GM18526 (cell line): ENCODE data around the gene TBC1D23.

Source experiments
- POLR2A ChIP-seq: IDR thresholded peaks from 3 replicates; pipeline ENCODE4 v1.6.1; 2011; ENCODE audit not compliant: insufficient read length; ENCODE audit errors: extremely low read depth

The TBC1D23 gene

DNA sequence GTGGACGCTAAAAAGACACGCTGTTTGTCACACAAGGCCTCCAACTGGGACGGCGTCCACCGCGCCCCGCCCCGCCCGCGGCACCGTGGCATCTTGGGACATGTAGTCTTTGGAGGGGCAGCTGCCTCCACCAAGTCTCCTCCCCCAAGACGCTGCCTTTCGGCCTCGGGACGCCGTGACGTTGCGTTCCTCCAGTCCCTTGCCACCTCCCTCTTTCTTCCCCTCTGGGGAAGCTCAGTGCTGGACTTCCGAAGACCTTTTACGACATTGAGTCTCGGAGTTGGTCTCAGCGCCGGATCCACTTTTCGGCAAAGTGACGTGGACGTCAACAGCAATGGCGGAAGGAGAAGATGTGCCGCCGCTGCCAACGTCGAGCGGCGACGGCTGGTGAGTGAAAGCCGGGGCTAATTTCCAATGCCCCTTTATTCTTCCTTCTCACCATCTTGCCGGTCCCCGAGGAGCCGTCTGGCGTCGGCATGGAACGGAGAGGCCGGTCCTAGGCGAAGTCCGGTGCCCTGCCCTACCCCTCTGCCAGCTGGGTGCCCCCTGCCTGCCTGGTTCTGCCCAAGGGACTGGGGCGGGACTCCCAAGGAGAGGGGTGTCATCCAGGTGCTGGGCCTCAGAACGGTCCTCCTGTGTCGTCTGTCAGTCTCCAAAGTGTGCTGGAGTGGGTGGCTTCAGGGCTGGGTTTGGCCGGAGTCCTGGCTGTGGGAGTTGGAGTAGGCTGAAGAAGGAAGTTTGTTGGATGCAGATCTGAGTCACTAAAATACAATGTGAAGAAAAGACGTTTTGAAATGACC is at the start of gene TBC1D23:
TBC1D23 (plus strand) TSS at position 308 of the 800 bp plus-strand sequence; CDS start at position 335, 27 bp downstream.
- peak; percentile 88 for TF ChIP-seq POLR2A

DNA sequence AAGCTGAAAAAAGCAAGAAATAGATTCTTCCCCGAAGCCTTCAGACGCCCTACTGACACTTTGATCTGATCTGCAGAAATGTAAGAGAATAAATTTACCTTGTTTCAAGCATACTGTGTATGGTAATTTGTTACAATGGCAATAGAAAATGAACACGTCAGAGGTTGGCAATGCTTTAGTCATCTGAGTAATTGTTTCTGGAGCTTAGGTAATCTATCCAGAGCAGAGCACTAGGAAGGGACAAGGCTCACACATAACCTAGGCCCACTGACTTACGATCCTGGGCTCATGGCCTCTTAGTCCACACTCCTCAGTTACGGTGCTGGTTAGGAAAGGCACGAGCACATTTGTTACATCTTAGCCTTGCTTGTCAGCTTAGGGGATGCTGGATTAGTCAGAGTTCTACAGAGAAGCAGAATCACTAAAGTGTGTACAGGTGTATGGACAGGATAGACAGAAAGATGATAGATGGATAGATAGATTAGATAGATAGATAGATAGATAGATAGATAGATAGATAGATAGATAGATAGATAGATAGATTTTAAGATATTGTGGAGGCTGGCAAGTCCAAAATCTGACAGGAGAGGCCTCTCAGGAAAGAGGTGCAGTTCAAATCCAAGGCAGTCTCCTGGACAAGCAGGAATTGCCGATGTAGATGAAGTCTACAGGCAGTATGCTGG is 46.8 kb upstream of the TBC1D23 start:
- no peak for TF ChIP-seq POLR2A

DNA sequence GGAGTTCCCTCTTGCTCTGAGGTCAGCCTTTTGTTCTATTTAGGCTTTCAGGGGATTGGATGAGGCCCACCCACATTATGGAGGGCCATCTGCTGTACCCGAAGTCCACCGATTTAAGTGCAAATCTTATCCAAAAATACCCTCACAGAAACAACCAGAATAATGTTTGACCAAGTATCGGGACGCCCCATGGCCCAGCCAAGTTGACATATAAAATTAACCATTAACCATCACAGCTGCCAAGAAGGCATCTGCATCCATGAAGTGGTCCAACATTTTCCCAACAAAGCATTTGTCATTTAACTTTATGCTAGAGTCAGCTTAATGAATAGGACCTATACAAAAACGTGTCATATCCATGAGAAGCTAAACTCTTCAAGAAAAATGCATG is 46.2 kb upstream of the TBC1D23 start:
- no peak for TF ChIP-seq POLR2A

DNA sequence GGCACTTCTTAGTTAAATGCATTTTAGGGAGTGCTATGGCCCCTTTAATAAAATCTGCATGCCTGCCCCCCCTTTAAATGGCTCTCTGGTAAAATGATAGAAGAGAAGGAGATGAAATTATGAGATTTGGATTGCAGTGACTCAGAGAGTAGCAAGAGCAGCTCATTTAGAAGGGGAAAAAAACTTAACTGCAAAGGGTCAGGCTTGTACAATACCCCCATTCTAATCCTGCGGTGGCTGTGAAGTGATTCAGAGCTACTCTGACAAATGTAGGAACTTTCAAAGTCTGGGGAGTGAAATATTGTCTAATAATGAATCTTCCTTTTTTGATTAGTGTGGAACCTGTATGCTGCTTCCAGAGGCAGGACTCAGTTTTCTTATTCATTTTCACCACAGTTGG is 44.1 kb upstream of the TBC1D23 start:
- no peak for TF ChIP-seq POLR2A

DNA sequence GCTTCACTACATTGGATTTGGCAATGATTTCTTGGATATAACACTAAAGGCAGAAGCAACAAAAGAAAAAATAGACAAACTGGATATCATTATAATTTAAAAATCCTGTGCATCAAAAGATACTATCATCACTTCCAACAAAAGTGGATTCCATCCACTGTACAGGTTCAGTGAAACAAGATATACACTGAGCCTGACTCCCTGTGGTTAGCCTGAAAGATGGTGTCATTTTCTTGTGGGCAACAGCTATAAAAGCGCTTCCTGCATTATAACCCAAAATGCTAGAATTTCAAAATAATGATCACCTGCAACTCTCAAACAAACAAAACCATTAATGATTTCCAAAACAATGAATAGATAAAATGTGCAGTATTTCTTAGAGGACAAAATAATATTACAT is 39.6 kb upstream of the TBC1D23 start:
- no peak for TF ChIP-seq POLR2A

DNA sequence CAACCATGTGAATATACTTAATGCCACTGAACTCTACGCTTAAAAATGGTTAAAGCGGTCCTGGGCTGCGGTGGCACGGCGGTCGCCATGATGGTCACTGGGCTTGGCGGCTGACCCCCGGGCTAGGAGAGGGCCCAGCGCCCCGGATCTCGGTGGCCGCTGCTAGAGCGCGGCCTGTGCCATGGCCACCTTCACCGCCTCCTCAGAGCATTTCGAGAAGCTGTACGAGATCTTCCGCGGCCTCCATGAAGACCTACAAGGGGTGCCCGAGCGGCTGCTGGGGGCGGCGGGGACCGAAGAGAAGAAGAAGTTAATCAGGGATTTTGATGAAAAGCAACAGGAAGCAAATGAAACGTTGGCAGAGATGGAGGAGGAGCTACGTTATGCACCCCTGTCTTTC is 35.6 kb upstream of the TBC1D23 start:
- no peak for TF ChIP-seq POLR2A

DNA sequence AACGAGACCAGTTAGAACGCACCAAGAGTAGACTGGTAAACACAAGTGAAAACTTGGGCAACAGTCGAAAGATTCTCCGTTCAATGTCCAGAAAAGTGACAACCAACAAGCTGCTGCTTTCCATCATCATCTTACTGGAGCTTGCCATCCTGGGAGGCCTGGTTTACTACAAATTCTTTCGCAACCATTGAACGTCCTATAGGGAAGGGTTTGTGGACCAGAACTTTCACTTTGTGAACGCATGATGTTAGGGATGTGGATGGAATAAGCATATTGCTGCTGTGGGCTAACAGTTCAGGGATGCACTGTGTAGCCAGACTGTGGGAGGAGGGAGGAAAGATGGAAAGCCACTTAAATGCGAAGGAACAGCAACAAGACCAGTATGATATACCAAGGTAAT is 34.9 kb upstream of the TBC1D23 start:
- no peak for TF ChIP-seq POLR2A

DNA sequence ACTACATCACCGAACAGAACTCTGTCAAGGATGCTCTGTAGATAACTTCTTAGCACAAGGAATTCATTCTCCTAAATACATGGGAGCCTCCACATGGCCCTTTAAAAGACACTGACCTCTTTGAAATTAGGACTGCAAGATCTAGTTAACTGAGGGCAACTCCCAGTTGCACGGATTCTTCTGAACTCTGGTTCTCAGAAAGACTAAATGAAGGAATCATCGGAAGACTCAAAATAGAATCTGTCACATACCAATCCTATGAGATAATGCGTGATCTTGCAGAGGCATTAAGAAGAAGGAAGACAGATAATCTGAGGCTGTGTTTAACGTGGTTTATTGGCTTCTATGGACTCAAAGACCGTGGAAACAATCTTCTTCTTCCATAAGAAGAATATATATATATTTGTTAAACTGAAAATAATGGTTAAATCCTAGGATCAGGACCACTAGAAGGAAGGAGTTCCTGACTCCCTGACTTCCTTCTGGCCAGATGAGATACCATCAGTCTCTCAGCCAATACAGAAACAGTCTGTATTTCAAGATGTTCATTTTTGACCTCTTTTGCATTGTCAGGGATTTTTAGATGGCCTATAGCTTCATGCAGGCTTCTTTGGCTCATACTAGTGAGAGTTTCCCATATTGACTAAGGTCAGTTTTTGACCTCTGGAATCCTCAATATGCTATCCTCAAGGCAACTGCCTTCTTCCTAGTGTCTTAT is 33.9 kb upstream of the TBC1D23 start:
- TF ChIP-seq POLR2A, result no peak

DNA sequence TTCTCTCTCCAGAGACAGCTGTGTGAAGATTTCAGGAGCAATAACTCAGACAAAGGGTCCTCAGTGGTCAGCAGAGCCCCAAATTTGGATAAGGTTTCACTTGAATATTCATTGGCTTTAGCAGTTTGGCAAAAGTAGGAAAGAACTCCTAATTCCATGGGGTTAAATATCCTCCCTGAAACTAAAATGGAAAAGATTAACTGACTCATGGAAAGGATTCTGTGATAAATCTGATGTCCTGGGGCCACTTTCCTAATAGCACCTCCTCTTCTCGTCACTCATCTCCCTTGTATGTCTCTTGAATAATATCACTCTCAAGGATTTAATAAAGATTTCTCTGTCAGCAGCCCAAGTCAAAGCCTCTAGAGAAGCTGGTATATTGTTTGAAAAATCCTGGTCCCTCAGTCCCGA is 33.3 kb upstream of the TBC1D23 start:
- no peak for TF ChIP-seq POLR2A

DNA sequence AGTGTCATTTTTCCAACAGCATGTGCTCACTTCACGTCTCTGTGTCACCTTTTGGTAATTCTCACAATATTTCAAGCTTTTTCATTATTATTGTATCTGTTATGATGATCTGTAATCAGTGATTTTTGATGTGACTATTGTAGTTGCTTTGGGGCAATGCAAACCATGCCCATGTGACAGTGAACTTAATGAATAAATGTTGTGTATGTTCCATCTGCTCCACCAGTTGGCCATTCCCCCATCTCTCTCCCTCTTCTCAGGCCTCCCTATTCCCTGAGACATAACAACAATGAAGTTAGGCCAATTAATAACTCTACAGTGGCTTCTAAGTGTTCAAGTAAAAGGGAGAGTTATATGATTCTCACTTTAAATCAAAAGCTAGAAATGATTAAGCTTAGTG is 32.5 kb upstream of the TBC1D23 start:
- no peak for TF ChIP-seq POLR2A

DNA sequence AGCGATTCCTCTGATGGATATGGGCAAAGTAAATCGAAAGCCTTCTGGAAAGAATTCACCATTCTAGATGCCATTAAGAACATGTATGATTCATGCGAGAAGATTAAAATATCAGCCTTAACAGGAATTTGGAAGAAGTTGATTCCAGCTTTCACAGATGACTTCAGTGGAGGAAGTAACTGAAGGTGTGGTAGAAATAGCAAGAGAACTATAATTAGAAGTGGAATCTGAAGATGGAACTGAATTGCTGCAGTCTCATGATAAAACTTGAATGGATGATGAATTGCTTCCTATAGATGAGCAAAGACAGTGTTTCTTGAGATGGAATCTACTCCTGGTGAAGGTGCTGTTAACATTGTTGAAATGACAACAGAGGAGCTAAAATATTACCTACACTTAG is 30.1 kb upstream of the TBC1D23 start:
- TF ChIP-seq POLR2A, result no peak

DNA sequence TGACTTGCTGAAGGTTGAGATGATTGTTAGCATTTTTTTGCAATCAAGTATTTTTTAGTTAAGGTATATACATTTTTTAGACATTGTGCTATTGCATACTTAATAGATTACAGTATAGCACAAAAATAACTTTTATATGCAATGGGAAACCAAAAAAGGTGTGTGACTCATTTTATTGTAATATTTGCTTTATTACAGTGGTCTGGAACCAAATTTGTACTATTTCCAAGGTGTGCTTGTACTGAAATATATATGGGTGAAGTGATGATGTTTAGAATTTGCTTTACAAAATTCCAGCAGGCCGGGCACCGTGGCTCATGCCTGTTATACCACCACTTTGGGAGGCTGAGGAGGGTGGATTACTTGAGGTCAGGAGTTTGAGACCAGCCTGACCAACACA is 29.1 kb upstream of the TBC1D23 start:
- no peak for TF ChIP-seq POLR2A

DNA sequence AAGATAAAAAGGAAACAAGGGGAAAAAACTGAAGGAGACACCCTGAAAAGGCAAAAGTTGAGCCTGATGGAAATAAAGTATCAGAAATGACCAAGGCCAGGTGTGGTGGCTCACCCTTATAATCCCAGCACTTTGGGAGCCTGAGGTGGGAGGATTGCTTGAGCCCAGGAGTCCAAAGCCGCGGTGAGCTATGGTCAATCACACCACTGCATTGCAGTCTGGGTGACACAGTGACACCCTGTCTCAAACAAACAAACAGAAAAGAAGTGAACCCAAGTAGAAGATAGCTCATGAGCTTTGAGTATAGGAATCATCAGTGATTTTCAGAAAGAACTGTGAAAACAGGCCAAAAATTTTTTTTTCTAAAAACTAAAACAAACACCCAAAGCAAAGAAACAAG is 26.4 kb upstream of the TBC1D23 start:
- TF ChIP-seq POLR2A, result no peak

DNA sequence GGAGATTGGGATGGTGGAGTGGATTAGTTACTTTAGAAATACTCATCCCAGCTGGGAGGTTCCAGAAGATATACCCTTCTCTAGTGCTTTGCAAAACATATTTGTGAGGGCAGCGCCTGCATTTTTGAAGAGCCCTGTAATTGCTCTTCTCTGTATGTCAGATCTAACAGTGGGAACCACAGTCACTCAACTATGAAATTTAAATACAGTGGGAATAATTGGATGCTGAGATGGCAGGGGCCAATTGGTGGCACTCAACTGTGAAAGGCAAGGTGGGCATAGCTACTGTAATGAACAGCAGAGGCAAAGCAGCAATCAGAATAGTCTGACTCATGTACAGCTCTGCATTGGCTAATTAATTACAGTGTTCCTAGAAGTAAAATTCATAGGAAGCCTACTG is 22.2 kb upstream of the TBC1D23 start:
- no peak for TF ChIP-seq POLR2A

DNA sequence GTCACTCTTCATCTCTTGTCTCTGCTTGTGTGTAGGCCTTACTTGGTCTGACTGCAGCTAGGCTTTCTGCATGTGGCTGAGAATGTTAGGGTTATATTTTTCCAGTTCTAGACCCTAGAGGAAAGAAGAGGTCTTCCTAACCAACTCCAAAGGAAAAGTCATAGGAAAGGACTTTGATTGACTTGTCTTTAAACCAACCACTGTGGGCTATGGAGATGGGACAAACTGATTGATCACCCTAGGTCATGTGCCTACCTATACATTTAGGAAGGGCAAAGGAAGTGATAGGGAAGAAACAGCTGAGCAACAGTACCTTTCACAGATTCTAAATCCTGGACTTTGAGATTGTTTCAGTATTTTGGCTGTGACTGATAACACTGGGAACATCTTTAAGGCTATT is 16.5 kb upstream of the TBC1D23 start:
- TF ChIP-seq POLR2A, result no peak

DNA sequence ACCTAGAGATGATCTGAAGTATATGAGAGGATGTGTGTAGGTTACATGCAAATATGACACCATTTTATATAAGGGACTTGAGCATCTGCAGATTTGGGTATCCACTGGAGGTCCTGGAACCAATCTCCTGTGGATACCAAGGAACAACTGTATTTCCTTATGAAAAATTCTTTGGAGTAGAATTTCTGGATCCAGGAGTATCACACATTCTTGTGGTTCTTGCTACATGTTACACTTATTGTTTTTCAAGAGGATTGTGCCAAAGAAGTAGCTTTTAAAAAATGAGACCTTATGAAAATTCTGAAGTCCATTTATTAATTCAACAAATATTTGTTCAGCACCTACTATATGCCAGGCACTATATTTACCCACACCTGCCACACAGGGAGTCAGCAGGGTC is 15.7 kb upstream of the TBC1D23 start:
- no peak for TF ChIP-seq POLR2A
